ENCODE data around the gene OBP2A.

- TF ChIP-seq TAF1 (IDR thresholded peaks at IDR 0.05; ENCODE audit: borderline replicate concordance, insufficient read depth, low read length) (no peak), SIN3A (IDR thresholded peaks at IDR 0.05; ENCODE audit: borderline replicate concordance, insufficient read depth, low read length) (no peak)
- TF ChIP-seq, protein P1, sequence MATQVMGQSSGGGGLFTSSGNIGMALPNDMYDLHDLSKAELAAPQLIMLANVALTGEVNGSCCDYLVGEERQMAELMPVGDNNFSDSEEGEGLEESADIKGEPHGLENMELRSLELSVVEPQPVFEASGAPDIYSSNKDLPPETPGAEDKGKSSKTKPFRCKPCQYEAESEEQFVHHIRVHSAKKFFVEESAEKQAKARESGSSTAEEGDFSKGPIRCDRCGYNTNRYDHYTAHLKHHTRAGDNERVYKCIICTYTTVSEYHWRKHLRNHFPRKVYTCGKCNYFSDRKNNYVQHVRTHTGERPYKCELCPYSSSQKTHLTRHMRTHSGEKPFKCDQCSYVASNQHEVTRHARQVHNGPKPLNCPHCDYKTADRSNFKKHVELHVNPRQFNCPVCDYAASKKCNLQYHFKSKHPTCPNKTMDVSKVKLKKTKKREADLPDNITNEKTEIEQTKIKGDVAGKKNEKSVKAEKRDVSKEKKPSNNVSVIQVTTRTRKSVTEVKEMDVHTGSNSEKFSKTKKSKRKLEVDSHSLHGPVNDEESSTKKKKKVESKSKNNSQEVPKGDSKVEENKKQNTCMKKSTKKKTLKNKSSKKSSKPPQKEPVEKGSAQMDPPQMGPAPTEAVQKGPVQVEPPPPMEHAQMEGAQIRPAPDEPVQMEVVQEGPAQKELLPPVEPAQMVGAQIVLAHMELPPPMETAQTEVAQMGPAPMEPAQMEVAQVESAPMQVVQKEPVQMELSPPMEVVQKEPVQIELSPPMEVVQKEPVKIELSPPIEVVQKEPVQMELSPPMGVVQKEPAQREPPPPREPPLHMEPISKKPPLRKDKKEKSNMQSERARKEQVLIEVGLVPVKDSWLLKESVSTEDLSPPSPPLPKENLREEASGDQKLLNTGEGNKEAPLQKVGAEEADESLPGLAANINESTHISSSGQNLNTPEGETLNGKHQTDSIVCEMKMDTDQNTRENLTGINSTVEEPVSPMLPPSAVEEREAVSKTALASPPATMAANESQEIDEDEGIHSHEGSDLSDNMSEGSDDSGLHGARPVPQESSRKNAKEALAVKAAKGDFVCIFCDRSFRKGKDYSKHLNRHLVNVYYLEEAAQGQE (IDR thresholded peaks at IDR 0.05; ENCODE audit: insufficient read depth in 1 of 2, low read depth in 2 of 2, low read length in 2 of 2), result no peak
Observed at GRCh38 chr9:135596211-135596610, 50.3 kb downstream of the OBP2A start.

Measured in PFSK-1 (cell line).